NB4 (cell line): ENCODE measurements around the gene FAM83G.

Experiments
- MYC ChIP-seq: IDR thresholded peaks from 2 replicates; pipeline ENCODE4 v1.6.1; 2011; ENCODE audit warnings: low read depth, low read length
- TF ChIP-seq, protein P1 (sequence below): IDR thresholded peaks from one replicate; pipeline ENCODE4 v1.5.1; 2012; ENCODE audit warnings: low read depth, low read length

DNA sequence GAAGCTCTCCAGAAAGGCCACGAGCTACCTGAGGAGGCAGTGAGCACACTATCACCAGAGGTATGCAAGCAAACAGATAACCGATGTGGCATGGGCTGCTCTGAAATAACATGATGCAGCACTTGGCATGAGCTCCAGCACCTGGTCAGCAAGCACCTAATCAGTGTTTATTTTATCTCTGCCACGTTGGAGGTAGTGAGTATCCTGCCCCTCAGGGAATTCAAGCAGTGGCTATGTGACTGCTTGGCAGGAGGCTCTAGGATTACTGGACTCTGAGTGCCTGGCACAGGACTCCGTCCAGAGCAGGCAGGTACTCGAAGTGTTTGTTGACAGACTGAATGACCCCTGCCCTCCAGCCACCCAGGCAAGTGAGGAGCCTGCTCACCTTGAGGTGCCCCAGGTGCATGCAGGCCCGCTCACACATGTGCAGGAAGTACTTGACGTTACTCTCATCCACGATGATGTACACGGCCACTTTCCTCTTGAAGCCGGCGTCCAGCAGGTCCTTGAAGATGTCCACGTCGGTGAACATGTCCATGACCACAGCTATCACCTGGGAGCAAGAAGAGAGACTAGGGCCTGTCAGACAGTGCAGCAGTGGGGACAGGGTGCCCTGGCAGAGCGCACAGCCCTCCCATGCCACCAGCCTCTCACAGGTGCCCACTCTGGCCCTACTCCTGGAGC is 16.6 kb downstream of the FAM83G start:
- TF ChIP-seq, protein P1, sequence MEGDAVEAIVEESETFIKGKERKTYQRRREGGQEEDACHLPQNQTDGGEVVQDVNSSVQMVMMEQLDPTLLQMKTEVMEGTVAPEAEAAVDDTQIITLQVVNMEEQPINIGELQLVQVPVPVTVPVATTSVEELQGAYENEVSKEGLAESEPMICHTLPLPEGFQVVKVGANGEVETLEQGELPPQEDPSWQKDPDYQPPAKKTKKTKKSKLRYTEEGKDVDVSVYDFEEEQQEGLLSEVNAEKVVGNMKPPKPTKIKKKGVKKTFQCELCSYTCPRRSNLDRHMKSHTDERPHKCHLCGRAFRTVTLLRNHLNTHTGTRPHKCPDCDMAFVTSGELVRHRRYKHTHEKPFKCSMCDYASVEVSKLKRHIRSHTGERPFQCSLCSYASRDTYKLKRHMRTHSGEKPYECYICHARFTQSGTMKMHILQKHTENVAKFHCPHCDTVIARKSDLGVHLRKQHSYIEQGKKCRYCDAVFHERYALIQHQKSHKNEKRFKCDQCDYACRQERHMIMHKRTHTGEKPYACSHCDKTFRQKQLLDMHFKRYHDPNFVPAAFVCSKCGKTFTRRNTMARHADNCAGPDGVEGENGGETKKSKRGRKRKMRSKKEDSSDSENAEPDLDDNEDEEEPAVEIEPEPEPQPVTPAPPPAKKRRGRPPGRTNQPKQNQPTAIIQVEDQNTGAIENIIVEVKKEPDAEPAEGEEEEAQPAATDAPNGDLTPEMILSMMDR = no peak
- no peak for TF ChIP-seq MYC
